Measurements from ENCODE around the gene UNC45B.
"Not testable (repeated sequence)": the region's sequence is repeated elsewhere in the genome, so short reads cannot be mapped to it uniquely, and the experiment has no call there.

DNA sequence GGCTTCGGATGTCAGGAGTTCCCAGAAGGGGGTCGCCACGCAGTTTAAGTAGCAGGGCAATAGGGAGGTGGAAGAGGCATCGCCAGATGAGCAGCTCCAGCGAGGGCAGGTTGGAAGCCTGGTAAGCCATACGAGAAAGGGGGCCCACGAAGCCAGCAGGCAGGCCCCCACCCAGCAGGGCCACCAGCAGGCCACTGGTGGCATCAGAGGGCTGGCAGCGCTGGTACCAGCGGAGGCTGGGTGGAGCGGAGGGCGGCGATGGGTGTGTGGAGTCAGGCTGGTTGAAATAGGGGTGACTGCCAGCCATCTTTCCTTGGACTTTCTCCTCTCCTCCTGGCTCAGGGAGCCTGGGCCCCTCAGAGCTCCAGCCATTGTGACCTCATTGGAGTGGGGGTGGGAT is 46.4 kb downstream of the UNC45B start, which contains the start of gene SLC35G3:
- TF ChIP-seq, protein P1, sequence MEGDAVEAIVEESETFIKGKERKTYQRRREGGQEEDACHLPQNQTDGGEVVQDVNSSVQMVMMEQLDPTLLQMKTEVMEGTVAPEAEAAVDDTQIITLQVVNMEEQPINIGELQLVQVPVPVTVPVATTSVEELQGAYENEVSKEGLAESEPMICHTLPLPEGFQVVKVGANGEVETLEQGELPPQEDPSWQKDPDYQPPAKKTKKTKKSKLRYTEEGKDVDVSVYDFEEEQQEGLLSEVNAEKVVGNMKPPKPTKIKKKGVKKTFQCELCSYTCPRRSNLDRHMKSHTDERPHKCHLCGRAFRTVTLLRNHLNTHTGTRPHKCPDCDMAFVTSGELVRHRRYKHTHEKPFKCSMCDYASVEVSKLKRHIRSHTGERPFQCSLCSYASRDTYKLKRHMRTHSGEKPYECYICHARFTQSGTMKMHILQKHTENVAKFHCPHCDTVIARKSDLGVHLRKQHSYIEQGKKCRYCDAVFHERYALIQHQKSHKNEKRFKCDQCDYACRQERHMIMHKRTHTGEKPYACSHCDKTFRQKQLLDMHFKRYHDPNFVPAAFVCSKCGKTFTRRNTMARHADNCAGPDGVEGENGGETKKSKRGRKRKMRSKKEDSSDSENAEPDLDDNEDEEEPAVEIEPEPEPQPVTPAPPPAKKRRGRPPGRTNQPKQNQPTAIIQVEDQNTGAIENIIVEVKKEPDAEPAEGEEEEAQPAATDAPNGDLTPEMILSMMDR (IDR thresholded peaks at IDR 0.05), result not testable (repeated sequence)
- TF ChIP-seq POLR2A (IDR thresholded peaks at IDR 0.05), result not testable (repeated sequence)

Measured in esophagus squamous epithelium (tissue), 4 donors.